ENCODE data around the gene GTF2A1.

DNA sequence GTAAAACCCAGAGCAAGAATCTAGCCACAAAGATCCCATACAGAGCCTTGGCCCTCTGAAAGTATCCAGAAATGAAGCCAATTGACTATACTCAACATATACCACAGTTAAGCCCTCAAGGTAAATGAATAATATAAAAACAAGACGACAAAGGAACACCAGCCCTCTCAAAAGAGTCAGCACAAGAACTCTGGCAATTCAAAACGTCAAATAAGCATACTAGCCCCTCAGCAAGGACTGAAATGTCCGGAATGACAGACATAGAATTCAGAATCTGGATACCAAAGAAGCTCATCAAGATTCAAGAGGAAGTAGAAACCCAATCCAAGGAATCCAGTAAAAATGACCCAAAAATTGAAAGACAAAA lies 49.9 kb downstream of the GTF2A1 start:
- TF ChIP-seq YY1 (IDR thresholded peaks at IDR 0.05; ENCODE audit: insufficient read depth, insufficient read length) (no peak), ZNF274 (IDR thresholded peaks at IDR 0.05; ENCODE audit: low read depth, low read length) (no peak)

Measured in NT2/D1 (cell line).